Right forelimb (tissue), 1 donor: ENCODE results near the gene CFAP107.

Experiments used
- DNase-seq: peaks from one replicate; pipeline ENCODE4 v3.0.0-alpha.2; 2018

Gene CFAP107

DNA sequence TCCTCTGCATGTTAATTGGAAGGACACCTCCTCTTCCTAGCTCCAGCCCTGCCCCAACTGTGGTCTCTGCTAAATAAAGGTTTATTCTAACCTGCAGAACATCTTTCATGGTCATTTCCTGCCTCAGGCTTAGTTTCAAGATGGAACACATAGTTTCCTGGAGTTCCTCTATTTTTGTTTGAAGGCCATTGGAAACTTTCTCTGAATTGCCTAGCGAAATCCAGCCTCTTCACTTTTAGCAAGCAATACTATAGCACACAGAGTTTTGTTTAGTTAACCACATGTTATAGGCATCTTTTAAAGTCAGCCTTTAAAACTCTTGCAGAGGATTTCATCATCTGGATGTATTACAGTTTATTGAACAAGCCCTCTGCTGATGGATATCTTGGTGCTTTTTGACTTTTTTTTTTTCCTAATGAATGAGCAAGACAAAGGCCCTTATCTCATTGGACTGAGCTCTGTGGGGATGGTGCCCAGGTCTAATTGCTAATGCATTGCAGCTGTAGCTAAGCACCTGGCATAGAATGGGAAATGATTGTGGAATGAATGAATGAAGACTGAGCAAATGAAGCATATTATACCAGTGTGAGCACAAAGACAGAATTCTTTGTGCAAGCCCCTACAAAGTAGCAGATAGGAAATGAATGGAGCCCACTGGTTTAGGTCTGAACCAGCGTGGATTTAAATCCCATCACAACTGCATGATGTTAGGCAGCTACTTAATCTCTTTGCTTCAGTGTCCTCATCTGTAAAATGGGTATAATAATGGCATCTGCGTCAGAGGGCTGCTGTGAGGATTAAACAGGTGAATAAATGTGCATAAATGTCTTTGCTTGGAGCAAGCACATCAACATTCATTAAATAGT lies 641 bp upstream of the CFAP107 start:
- no peak for DNase-seq

GRCh38 chr1:12748778-12749355 lies 2.9 kb downstream of the CFAP107 start:
- DNase-seq = no peak

GRCh38 chr1:12754738-12755137 lies 8.7 kb downstream of the CFAP107 start:
- no peak for DNase-seq

DNA sequence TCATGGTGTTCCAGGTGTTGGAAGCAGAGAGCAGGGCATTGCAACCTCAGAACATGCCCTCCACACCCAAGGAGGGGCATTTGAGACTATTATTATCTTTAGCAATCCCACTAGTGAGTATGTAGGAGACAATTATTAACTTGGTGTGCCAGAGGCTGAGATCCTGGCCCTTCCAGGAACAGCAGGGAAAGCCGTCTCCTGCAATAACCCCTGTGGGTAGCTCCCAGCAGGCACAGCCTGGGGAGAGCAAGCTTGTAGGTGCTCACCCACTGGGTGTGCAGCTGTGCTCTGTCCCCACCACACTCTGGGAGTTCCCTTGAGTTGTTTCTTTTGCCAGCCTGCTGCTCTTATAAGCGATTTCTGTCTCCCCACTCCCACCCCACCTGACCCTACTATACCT lies 10.3 kb downstream of the CFAP107 start:
- no peak for DNase-seq

DNA sequence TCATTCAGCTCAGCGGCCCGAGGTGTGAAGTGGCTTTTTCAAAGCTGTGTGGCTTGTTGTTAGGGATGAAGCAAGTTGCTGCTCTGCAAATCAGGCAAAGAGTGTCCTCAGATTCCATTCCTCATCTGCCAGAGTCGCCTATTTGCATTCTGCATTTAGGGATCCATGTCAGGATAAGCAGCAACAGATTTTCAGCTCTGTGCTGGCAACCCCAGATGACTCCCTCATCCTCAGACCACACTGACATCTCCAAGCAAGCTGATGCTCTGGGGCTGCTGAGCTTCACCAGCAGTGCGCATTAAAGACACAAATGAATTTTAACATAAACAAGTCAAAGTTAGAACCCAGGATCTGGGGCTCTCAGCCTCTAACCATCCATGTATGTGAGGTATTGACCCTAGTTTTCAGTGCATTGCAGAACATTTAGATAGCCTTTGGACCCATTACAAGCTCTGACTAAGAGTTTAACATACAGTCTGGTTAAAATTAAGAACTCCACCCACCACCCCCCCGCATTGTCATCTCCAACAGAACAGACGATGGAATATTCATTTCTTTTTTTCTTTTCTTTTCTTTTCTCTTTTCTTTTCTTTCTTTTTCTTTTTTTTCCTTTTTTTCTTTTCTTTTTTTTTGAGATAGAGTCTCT lies 10.9 kb downstream of the CFAP107 start:
- no peak for DNase-seq

DNA sequence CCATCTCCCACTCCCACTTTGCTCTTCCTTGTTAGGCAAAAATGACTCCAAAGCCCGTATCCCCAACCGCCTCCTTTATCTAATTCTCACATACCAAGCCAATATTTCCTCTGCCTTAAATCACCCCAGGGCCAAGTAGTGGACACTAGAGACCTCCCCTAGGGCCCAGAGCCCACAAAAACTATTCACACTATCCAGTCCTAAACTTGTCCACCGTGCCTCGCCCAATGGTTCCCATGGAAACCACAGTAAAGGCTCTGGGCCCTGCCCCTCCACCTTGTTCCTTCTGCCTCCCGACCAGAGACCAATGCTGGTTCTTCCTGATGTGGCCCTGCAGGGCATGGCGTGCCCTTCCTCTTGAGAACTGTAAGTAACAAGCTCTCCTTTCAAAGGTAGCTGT lies 11.8 kb downstream of the CFAP107 start:
- DNase-seq = no peak

GRCh38 chr1:12760256-12760795 lies 14.3 kb downstream of the CFAP107 start:
- DNase-seq = no peak

DNA sequence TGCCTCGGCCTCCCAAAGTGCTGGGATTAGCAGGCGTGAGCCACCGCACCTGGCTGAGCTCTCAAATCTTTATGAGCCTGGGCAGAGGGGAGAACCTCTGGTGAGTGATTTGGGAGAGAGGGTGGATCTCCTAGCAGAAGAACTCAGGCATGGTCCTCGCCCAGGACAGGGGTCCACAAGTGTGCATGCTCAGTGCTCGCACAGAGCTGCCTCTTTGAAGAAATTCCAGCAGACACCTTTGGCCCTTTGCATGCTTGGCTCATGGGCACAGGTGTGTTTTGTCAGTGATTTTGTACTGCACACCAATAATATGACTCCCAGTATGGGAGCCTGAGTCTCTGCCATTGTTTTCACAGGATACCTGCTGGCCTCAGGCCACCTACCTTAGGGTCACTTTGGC lies 15.8 kb downstream of the CFAP107 start:
- no peak for DNase-seq

- DNase-seq = no peak
These were observed 16.8 kb downstream of the CFAP107 start for GRCh38 chr1:12762766-12763165.

- no peak for DNase-seq
These were observed 17.5 kb downstream of the CFAP107 start for GRCh38 chr1:12763479-12763878.

- no peak for DNase-seq
These were observed 18.0 kb downstream of the CFAP107 start for GRCh38 chr1:12764016-12764415.

GRCh38 chr1:12769031-12769430 lies 23.0 kb downstream of the CFAP107 start:
- no peak for DNase-seq

GRCh38 chr1:12769976-12770505 lies 24.0 kb downstream of the CFAP107 start:
- DNase-seq = no peak

DNA sequence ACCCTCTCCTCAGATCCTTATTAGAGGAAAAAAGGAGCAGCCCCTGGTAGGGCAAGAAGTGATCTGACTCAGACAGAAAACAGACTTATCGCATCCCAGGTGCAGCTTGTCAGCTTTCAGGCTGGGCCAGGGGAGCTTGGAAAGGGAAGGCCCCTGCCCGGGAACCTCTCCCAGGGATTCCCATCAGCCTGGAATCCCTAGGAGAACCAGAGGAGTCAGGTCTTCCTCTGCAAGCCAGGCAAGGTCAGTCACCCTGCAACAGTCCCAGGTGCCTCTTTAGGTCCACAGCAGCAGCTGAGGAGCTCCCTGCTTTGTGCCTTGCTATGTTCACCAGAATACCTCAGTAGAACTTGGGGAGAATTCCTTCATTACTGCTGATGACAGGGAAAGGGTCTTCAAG lies 24.6 kb downstream of the CFAP107 start:
- no peak for DNase-seq

- no peak for DNase-seq
These were observed 25.2 kb downstream of the CFAP107 start for GRCh38 chr1:12771186-12771585.

- no peak for DNase-seq
These were observed 26.5 kb downstream of the CFAP107 start for GRCh38 chr1:12772520-12772919.

- no peak for DNase-seq
These were observed 27.4 kb downstream of the CFAP107 start, which contains the start of gene PRAMEF12 for GRCh38 chr1:12773438-12773837. Gene PRAMEF12, plus strand, starts transcription at chr1:12773738. Its CDS starts 1,130 bp downstream, at chr1:12774868.

DNA sequence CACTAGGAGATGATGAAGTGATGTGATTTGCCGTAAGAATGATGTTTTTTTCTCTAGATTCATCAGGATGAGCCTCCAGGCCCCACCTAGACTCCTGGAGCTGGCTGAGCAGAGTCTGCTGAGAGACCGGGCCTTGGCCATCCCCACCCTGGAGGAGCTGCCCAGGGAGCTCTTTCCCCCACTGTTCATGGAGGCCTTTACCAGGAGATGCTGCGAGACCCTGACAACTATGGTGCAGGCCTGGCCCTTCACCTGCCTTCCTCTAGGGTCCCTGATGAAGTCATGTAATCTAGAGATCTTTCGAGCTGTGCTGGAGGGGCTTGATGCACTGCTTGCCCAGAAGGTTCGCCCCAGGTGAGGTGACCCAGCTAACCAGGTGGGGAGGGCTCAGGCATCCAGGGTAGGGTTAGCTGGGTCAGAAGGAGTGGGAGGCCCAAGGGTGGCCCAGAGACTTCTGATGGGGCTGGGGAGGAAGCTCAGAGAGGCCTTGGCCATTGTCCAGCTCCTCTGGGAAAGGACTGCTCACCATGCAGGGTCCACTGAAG lies 28.9 kb downstream of the CFAP107 start:
- no peak for DNase-seq

GRCh38 chr1:12775443-12775842 lies 29.4 kb downstream of the CFAP107 start:
- DNase-seq = no peak

- DNase-seq = no peak
These were observed 31.0 kb downstream of the CFAP107 start for GRCh38 chr1:12776801-12777557.

DNA sequence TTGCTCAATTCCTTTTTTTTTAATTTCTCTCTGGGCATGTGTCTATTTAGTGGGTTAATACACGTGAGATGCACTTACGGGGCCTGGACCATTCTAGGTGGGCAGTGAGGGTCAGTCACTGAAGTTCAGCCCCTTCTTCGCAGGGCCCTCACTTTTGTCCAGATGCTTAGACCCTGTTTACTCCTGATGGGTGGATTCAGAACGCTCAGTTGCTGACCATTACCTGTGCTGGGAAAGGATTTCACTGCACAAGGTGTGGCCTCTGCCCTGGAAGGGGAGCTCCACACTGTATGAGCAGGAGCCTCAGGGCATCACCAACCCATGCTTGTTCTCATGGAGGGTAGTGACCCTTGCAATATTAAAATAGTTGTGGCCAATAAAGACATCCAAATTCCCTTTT lies 32.1 kb downstream of the CFAP107 start:
- DNase-seq = no peak

- DNase-seq = no peak
These were observed 32.9 kb downstream of the CFAP107 start for GRCh38 chr1:12778907-12779306.
